GM18519 (cell line): ENCODE results near the gene ZSWIM8.
"Not testable (repeated sequence)": the region's sequence is repeated elsewhere in the genome, so short reads cannot be mapped to it uniquely, and the experiment has no call there.

ENCODE experiments used
- ATAC-seq: cut with Tn5 transposase; IDR thresholded peaks from one replicate; pipeline ENCODE4 v1.9.1; 2021; ENCODE audit warnings: mild to moderate bottlenecking, moderate library complexity; ENCODE audit not compliant: unreplicated experiment, low FRiP score

ZSWIM8 gene

GRCh38 chr10:73796035-73796434 is 10.6 kb downstream of the ZSWIM8 start:
- ATAC-seq: not testable (repeated sequence)

- no peak for ATAC-seq
Observed at GRCh38 chr10:73796766-73797165, 11.4 kb downstream of the ZSWIM8 start.

DNA sequence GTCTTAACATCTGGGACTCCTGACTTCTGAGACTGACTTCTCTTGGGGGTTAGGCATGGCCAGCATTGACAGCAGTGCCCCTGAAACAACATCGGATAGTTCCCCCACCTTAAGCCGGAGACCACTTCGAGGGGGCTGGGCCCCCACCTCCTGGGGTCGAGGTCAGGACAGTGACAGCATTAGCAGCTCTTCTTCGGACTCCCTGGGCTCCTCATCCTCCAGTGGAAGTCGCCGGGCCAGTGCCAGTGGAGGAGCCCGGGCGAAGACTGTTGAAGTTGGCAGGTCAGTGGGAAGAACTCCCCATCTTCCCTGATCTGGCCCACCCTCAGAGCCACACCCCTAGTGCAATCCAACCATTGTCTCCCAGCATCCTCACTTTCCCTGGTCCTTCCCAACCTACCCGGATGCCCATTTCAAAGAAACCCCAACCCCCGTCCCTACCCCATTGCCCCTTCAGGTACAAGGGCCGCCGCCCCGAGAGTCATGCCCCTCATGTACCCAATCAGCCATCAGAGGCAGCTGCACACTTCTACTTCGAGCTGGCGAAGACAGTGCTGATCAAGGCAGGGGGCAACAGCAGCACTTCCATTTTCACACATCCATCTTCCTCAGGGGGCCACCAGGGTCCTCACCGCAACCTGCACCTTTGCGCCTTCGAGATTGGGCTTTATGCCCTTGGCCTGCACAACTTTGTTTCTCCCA is 12.1 kb downstream of the ZSWIM8 start:
- no peak for ATAC-seq

GRCh38 chr10:73798087-73798486 is 12.7 kb downstream of the ZSWIM8 start:
- ATAC-seq: no peak

DNA sequence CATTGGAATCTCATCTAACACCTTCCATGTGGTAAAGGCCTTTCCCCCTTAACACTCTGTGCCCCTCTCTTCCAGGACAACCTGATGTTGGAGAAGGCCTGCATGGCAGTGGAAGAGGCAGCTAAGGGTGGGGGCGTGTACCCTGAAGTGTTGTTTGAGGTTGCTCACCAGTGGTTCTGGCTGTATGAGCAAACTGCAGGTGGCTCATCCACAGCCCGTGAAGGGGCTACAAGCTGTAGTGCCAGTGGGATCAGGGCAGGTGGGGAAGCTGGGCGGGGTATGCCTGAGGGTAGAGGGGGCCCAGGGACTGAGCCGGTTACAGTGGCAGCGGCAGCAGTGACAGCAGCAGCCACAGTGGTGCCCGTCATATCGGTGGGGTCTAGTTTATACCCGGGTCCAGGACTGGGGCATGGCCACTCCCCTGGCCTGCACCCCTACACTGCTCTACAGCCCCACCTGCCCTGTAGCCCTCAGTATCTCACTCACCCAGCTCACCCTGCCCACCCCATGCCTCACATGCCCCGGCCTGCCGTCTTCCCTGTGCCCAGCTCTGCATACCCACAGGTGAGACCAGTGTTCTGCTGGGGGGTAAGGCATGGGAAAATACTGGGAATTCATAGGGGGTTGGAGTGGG is 13.6 kb downstream of the ZSWIM8 start:
- ATAC-seq: no peak

DNA sequence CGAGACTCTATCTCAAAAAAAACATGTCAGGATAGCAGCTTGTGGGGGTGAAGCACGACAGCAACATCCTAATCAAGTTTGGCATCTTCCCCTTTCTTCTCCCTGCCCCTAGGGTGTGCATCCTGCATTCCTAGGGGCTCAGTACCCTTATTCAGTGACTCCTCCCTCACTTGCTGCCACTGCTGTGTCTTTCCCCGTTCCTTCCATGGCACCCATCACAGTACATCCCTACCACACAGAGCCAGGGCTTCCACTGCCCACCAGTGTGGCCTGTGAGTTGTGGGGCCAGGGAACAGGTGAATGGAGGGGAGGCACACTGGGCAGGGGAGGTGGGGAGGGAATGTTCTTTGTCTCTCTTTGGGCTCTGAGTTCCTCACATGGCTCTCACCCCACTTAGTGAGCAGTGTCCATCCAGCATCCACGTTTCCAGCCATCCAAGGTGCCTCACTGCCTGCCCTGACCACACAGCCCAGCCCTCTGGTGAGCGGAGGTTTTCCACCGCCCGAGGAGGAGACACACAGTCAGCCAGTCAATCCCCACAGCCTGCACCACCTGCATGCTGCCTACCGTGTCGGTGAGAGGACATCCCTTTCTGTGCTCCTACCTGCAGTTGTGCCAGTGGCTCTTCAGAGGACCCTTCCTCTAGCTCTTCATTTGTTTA is 14.6 kb downstream of the ZSWIM8 start:
- no peak for ATAC-seq

GRCh38 chr10:73800560-73801252 is 15.3 kb downstream of the ZSWIM8 start:
- no peak for ATAC-seq

DNA sequence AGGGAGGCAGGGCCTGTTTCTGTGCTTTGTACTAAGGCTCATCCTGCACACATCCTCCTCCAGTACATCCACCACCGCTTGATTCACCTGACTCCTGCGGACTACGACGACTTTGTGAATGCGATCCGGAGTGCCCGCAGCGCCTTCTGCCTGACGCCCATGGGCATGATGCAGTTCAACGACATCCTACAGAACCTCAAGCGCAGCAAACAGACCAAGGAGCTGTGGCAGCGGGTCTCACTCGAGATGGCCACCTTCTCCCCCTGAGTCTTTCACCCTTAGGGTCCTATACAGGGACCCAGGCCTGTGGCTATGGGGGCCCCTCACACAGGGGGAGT is 15.8 kb downstream of the ZSWIM8 start:
- ATAC-seq: no peak

DNA sequence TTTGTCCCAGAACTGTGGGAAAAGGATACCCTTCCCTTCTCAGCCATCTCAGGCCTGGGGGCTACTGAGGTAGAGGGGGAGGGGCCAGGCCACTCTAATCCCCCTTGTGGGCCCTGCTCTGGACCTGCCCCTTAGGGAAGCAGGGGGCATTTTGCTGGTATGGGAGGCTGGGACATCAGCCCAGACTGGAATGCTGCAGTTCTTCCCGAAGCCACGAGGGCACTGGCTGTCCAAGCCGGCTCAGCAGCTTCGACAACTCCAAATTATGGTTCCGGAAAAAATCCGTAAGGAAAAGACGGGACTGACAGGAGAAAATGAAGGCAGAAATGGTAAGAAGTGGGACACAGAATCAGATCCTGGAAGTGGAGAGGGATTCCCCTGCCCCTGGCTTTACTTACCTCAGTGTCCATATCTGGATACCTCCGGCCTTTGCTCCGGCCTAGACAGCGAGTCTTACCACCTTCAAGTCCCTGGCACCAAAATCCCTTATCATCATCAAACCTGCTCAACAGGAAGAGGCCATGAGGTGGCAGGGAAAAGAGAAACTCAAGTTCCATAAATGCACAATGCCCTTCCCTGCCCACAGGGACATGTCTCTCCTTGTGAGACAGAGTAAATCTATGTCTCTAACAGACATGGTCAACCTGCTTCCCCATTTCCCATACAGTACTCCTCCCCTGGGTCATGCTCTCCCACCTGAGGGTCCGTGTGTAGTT is 17.0 kb downstream of the ZSWIM8 start:
- ATAC-seq: no peak

DNA sequence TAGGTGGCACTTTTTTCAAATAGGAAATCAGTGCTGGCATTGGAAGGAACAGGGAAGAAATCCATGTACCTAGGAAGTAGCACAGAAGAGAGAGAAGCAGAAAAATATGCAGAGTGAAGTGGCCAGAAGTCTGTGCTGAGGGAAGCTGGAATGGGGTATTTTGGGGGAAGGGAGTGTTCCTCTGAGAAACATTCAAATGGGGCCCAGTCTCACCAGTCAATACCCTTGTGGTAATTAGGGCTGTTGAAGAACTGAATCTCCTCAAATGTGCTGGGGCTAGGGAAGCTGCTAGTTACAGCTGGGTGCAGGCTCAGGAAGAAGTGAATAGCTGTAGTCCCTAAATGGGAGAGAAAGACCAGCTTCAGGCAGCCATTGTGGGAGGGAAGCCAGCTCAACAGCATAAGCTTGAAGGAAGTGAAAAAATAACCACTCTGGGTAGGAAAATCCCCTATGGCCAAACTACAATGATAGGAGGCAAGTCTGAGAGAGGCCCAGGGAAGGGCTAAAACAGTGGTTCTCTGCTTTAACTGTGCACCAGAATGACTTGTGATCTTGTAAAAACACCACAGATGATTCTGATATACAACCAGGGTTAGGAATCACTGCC is 18.4 kb downstream of the ZSWIM8 start:
- no peak for ATAC-seq

DNA sequence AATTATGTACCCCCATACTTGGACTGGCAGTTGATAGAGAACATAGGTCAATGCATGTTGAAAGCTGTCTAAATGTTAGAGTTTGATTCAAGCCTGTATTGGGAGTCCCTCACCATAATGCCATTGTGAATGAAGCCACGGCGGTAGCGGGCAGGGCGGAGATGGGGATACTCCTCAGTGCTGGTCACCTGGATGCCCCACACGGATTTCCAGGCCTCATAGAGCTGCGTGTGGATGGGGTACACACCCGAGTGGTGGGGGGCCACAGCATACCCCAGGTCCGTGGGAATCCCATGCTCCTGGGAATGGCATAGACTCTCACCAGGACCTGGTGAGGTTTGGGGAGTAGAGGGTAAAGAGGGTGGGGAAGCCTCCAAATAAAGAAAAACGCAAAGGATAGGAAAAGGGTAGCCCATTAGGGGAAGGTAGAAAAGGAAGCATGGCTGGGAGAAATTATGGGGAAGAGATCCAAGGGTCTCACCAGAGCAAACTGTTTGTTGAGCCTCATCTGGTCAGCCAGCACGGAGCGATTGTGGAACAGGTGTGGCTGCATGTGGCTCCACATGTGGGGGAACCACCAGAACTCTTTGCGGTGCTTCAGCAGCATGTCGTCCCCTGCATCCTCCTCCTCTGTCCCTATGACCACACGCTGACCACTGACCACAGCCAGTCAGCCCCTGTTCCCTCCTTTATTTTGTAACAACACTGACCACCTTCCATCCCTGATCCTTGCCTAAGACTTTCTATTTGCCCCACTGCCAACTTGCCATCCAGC is 21.0 kb downstream of the ZSWIM8 start:
- ATAC-seq: no peak

- no peak for ATAC-seq
Observed at GRCh38 chr10:73807471-73807870, 22.1 kb downstream of the ZSWIM8 start.

DNA sequence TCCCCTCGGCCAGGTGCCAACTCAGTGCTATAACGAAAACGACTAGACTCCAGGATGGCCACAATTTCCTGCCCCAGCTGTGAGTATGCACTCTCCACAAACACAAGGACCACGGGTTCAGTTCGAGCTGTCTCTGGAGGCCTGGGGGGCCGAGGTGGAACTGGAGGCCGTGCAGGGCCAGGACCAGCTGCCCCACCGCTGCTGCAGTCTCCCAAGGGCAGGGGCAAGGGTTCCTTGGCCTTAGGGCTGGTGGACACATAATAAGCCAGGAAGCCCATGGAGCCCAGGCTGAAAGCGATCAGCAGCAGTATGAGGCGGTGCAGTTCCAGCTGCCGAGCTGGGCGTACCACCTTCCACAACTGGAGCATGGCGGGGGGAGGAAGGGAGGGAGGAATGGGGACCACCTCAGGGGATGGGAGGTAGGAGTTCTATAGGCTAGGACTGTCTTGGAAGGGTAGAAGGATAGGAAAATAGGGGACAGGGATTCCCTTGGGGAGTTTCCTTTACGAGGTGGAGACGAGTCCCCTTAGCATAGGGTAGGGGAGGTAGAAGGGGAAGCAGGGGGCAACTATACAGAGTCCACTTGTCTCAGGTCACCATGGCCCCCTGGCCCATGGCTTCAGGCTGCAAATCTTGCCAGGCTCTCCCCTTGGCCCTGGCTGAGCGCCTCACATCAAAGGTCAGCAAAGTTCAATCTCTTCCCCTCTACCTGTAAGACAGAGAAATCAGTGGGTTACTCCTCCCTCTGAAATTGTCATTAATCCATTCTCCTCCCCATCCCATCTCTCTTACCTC is 22.8 kb downstream of the ZSWIM8 start:
- ATAC-seq: no peak

- no peak for ATAC-seq
Observed at GRCh38 chr10:73809061-73809818, 23.8 kb downstream of the ZSWIM8 start.

GRCh38 chr10:73810358-73810734 is 24.9 kb downstream of the ZSWIM8 start:
- no peak for ATAC-seq

GRCh38 chr10:73810735-73811465 is 25.5 kb downstream of the ZSWIM8 start:
- ATAC-seq: peak; percentile 19

DNA sequence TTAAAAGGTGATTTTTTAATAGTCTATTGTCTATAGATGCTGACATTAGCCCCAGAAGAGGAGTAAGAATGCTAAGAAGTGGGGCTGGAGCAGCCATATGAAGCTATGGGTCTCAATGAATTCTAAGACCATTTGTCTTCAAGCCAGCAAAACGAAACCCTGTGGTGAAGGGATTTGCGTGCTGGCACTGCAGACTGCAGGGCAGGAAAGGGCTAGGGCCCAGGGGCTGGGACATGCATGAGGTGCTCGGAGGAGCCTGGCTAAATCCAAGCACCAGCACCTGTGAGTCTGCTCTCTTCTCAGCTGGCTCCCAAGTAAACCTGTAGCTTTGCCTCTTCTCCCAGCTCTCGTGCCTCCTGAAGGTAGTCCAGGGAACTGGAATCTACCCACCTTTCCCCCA is 27.3 kb downstream of the ZSWIM8 start:
- ATAC-seq: no peak
